Left lobe of liver (tissue), 2 donors: ENCODE data around the gene VPS33B. TPM values are rescaled to one million over a fixed set of nuclear protein-coding genes. Genes with fewer than 3 reads are reported as not detected.

Experiments
- ATAC-seq: fragments of 200-7000 bp; cut with Tn5 transposase; one replicate; pipeline ENCODE4 v1.9.1; 2020; ENCODE audit warnings: mild to moderate bottlenecking, moderate library complexity
- DNase-seq: peaks from one replicate; pipeline ENCODE4 v3.0.0-alpha.2; 2020; ENCODE audit warnings: low spot score
- total RNA-seq: library from RNA; stranded (reverse); gene quantifications from one replicate; pipeline ENCODE4 v1.2.1, GENCODE V29; 2021
- donor health status: DM: no; HTN: no; CAD: no; lungs with moderate emphysema.
- donor health status: DM: no; HTN: yes; CAD: no.

VPS33B gene
- total RNA-seq, 1 donor from 2014 or later: 4.5 TPM

- no peak for ATAC-seq
- DNase-seq: no peak
Observed at GRCh38 chr15:90953947-90954711, 68.3 kb downstream of the VPS33B start.

- DNase-seq (no peak), ATAC-seq (no peak)
Observed at GRCh38 chr15:90952901-90953677, 69.3 kb downstream of the VPS33B start.

DNA sequence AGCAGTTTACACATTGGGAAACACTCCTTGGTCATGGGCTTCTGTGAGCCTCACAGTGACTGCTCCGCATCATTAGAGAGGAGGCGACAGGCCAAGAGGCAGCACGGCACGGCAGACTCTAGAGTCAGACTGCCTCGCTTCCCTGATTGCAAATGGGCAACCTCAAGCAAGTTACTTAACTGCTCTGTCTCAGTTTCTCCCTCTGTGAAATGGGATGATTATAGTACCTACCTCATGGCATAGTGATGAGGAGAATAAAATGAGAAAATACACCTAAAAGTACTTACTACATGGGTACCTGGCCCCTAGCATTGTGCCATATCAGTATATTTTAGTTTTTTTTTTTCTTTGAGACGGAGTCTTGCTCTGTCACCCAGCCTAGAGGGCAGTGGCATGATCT lies 71.7 kb downstream of the VPS33B start:
- ATAC-seq (no peak), DNase-seq (no peak)

DNA sequence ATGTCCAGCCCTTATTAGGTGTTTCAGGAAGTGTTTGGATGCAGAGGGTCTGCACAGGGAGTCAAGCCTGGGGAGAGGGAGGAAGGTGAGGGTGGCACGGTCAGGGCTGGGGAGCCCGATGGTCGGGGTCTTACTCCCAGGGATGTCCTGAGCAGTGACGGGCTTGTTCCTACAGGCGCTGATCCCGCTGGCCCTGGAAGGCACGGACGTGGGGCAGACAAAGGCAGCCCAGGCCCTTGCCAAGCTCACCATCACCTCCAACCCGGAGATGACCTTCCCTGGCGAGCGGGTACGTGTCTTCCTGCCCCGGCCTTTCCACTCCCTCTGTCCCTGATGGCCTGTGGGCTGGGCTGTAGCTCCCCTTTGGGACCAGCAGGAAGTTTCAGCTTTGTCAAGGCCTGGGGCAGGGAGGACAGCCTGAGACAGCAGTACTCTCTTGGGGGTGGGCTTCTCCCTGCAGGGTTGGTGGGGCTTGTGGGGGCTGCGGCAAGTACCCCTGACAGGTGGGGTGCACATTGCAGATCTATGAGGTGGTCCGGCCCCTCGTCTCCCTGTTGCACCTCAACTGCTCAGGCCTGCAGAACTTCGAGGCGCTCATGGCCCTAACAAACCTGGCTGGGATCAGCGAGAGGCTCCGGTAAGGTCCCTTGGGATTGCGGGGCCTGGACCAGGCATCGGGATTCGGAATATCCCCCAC lies 72.3 kb downstream of the VPS33B start:
- no peak for ATAC-seq
- DNase-seq: no peak

Other genes starting within 250 kb of the VPS33B start
- gene FURIN, start 154.0 kb downstream of the VPS33B start, total RNA-seq: 281 TPM
- 39.4 TPM for gene FES, start 138.1 kb downstream of the VPS33B start, total RNA-seq
- gene MAN2A2, start 119.3 kb downstream of the VPS33B start, total RNA-seq: 96.9 TPM
- gene HDDC3, start 90.0 kb downstream of the VPS33B start, total RNA-seq: 9.0 TPM
- 32.7 TPM for gene UNC45A, start 87.3 kb downstream of the VPS33B start, total RNA-seq
- gene RCCD1, start 67.7 kb downstream of the VPS33B start, total RNA-seq: 7.7 TPM
- 1.2 TPM for gene PRC1, start 28.1 kb downstream of the VPS33B start, total RNA-seq
- 0.60 TPM for gene SV2B, start 77.7 kb upstream of the VPS33B start, total RNA-seq